Activated effector memory CD4-positive, alpha-beta T cell treated with Interleukin-2 at 50 U/mL for 16 hours (primary cell): ENCODE results near the gene NRXN2.
"Not testable (repeated sequence)": the region's sequence is repeated elsewhere in the genome, so short reads cannot be mapped to it uniquely, and the experiment has no call there.

Experiments used
- DNase-seq: peaks from one replicate; pipeline ENCODE4 v3.0.0-alpha.2; 2020

Gene NRXN2

DNA sequence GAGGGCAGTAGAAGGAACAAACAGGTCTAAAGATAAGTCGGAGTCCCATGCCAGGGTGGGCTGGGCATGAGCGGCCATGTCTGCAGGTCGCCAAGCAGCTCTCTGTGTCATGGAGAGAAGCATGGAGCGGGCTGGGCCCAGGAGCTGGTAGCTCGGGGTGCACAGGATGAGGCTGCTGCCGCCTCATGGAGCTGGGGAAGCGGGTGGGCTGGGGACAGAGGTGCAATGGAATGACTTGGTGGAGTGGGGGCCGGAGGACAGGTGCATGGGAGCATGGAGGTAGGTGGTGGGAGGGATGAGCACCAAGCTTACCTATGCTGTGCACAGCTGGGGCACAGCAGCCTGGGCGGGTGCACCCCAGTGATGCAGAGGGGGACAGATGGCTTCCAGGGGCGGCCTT lies 3.6 kb downstream of the NRXN2 start:
- no peak for DNase-seq

DNA sequence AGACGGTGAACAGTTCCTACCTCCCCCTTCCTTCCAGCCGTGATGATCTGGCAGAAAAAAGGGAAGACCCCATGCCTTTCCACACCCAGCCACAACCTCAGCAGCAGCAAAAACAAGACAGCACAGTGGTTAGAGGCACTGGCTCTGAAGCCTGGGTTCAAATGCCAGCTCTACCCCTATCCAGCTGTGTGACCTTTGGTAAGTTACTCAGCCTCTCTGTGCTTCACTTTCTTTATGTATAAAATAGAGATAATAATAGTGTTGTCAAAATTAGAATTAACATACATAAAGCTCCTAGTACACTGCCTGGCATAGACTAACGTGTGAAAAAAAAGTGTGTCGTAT lies 4.2 kb downstream of the NRXN2 start:
- DNase-seq, result no peak

DNA sequence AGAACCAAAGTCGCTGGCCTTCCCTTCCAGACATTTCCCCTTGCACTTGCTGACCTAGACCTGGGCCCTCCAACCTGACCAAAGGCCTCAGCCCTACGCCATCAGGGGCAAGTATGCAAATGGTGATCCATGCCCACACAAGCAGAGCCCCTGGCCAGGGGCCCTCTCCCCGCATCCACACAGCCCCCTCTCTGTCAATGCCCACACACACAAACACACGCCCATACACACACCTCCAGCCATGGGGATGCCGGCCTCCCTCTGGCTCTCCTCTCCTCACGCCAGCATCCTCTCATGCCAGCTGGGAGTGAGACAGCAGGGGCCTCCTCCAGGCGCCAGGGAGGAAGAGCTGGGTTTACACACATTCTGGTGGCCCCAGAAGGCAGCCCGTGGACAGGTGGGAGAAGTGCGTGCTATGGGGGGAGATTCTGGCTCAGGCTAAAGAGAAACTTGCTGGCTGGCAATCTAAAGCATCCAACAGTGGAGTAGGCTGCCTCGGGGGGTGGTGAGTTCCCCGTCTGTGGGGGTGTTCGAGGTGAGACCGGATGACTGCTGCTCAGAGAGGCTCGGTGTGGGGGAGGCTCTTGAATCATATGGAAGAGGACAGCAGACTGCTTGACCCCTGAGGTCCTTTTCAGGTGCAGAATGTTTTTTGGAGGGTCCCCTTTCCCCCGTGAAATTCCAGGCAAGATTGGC lies 4.8 kb downstream of the NRXN2 start:
- DNase-seq, result no peak

DNA sequence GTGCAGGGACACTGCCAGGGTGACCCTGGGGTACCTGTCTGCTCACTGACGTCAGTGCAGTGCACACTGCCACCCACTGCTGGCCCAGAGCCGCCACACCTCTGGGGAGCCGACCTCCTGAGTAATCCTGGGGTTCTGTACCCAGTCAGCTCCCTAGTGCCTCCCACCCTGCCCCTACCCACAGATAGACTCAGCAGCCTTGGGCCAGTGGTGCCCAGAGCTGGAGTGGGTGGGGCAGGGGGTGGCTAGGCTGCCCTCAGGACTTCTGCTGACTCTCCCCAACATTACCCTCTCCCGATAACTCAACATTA lies 5.8 kb downstream of the NRXN2 start:
- no peak for DNase-seq

DNA sequence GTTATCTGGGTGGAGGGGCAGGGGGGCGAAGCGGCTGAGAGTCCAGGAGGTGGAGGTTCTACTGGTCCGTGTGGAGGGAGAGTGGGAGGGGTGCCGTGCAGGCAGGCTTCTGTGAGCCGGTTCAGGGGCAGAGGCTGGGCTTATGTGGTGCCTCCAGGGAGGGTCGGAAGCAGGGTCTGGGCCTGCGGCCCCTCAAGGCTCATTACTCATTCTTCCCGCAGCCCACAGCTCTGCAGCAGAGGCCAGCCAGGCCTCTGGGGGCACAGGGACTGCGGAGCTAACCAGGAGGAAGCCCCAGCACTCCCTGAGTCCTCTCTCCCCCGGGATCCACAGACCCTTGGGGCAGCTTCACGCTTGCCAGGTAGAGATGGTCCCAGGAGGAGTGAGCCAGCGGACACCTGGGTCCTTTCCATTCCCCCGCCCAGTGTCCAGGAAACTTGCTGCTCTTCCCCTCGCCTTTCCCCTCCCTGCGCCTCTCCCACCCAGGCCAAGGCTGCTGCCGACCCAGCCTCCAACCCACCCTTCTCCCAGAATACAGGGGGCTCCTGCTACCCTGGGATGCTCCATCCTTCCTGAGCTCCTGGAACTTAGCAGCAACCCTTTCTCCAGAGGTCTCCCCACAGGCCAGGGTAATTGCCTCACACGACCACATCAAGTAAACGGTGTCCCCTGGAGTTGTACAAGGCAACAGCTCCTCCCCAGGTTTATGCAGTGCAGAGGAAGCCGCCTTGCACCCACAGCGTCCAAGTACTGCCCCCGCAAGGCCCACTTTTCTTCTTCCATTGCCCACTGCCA lies 6.3 kb downstream of the NRXN2 start:
- DNase-seq, result no peak

DNA sequence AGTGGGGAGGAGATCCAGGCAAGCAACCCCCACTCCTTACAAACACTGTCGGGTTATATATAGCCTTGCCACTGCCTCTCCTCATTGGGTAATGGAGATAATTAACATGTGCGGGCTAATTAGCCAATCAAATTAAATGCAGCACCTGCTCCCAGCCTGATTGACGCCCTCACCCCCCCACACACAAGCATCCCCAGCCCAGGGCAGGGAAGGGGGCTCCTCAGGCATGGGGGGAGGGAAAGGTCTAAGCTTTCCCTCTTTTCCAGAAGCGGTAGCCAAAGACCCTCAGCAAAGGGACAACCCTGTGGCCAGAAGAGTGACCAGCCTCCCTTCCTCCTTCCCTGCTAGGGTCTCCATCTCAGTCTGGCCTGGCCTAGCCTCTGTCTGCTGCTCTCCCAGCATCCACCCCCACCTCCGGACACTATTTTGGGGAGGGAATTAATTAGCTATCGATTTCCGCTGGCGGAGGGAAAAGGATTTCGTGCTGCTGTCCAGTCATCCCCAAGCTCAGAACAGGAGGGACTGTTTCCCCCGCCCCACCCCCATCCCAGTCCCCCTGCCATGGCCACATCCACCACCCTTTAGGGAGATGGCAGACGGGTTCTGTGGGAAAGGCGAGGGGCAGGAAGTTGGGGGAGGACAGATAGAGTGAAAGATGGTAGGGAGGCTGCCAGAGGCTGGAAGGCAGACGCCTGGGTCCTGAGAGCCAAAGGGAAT lies 7.1 kb downstream of the NRXN2 start:
- DNase-seq, result no peak

DNA sequence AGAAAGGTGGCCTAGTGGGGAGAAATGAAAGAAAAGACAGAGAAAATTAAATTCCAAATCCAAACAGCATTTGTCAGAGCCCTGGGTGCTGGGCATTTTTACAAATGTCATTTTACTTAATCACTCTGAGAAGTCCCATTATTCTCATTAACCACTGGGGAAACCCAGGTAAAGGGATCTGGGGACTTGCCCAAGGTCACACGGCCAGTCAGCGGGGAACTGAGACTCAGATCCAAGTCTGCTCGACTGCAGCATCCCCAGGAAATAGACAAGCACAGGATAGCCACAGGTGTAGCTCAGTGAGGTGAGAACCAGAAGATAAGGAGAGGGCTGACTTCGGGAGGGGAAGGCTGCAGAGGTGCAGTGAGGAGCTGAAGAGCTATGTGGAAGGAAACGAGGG lies 7.9 kb downstream of the NRXN2 start:
- no peak for DNase-seq

DNA sequence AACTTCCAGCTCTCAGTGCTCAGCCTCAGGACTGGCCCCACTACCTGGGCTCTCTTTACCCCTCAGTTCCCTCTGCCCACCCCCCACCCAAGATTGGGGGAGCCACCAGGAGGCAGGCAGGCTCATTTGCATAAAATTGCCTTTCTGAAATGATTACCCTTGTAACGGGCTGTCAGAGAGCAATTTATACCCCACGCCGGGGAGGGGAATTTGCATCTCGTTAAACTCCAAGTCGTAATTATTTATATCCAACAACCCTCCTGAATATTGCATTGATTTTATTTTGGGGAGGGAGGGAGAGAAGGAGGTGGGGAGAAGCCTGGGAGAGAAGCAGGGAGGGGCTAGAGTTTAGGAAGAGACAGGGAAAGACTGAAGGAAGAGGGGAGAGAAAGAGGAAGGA lies 8.3 kb downstream of the NRXN2 start:
- DNase-seq, result no peak

DNA sequence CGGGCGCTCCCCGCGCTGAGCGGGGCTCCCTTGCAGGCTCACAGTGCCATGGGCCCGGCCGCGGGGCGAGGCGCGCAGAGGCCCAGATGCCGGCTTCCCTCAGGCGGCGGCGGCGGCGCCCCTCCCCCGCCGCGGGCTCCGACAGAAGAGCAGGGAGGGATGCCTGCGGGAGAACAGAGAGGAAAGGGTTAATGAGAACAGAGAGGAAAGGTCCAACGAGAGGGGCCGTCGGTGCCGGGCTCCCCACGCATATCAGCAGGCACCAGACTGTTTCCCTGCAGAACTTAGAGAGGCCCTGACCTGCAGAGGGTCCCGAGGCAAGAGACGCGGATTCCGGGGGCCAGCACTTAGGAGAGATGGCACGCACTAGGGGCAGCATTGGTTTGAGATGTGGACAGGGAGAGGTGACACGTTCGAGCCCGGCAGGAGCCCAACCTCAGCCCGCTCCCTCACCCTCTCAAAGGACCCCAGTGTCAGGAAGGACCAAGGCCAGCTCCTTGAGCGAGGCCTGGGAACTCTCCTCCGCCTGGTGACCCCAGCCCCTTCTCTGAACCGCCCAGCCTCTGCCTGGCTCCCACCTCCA lies 9.1 kb downstream of the NRXN2 start:
- no peak for DNase-seq

DNA sequence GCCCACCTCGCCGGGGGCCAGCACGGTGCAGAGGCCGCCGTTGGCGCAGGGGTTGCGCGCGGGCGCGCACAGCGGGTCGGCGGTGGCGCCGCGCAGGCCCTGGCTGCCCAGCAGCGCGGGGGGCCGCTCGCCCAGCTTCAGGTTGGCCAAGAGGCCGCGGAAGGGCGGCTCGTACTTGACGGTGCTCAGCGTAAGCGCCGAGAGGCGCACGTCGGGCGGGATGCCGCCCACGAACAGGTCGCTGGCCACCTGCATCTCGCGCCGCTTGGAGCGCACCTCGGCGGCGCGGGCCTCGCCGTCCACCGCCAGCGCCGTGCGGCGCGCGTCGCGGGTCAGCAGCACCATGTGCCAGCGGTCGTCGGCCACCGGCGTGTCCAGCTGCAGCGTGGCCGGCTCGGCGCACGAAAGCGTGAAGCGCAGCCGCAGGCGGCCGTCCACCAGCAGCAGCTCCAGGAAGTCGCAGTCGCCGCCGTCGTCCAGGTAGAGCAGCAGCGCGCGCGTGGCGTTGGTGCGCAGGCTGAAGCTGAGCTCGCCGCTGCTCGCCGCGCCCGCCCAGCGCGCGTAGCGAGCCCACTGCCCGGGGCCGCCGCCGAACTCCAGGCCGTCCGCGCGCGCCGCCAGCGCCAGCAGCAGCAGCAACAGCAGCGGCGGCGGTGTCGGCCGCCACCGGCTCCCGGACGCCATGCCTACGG lies 9.8 kb downstream of the NRXN2 start:
- DNase-seq, result no peak

DNA sequence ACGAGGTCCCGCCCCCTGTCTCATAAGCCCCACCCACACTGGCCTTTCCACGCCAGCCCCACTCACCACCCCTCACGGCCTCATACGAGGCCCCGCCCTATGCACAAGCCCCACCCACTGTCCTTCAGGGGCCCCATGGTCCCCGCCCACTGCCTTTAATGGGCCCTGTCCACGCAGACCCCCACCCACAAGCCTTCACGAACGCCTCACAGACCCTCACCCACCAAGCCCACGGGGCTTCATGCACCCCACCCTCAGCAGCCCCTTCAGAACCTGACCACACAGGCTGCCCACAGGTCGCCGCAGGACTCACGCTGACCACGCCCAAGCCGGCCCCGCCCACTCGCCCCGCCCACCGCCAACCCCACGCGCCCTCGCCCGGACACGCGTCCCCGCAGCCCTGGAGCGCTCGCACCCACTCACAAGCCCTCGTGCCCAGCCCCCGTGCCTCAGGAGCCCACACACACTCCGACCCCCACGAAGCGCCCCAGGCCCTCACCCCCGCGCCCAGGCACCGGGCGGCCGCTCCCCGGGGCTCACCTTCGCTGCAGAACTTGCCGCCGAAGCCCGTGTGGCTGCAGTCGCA lies 10.5 kb downstream of the NRXN2 start:
- no peak for DNase-seq

DNA sequence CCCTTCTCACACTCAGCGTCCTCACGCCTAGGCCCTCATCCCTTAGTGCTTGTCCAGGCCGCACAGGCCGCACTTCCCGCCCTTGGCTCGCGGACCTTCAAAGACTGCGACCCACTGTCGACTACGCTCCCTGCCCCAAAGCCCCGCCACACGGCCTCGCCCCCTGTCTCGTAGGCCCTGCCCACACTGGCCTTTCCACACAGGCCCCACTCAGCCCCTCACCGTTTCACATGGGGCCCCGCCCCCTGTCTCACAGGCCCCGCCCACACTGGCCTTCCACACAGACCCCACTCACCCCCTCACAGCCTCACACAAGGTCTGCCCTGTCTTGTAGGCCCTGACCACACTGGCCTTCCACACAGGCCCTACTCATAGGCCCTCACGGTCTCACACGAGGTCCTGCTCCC lies 11.0 kb downstream of the NRXN2 start:
- DNase-seq, result no peak

DNA sequence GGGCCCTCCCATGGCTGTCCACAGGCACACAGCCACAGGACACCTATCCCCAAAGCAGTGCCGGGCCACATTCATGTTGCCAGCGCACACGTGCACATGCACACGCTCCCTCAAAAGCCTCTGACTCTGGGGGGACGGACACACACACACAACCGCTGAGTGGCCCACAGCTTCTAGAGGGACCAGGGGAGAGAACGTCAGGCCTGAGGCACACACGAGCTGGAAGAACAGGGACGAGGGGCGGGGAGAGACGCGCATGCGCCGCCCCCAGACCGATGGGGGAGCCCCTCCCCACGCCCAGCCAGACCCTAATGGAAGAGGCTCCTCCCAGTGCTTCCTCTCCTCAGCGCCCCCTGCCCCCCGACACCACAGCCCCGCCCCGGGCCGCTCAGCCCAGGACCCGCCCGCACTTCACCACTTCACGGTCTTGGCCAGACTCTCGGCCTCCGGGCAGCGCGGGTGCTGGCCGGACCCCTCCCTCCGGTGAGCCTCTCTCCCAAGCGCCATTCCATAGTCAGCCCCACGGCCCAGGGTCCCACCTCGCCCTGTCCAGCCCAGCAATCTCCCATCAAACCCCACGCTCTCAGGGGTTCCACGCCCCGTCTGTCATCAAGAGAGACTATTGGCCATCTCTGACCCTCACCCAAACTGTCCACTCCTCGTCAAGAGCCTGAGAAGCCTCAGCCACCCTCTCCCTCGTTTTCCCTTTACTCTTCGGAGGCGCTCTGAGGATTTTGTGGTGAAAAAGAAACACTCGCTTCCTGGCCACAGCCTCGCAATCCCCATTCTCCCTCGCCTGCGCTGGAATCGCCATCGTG lies 11.7 kb downstream of the NRXN2 start:
- no peak for DNase-seq

DNA sequence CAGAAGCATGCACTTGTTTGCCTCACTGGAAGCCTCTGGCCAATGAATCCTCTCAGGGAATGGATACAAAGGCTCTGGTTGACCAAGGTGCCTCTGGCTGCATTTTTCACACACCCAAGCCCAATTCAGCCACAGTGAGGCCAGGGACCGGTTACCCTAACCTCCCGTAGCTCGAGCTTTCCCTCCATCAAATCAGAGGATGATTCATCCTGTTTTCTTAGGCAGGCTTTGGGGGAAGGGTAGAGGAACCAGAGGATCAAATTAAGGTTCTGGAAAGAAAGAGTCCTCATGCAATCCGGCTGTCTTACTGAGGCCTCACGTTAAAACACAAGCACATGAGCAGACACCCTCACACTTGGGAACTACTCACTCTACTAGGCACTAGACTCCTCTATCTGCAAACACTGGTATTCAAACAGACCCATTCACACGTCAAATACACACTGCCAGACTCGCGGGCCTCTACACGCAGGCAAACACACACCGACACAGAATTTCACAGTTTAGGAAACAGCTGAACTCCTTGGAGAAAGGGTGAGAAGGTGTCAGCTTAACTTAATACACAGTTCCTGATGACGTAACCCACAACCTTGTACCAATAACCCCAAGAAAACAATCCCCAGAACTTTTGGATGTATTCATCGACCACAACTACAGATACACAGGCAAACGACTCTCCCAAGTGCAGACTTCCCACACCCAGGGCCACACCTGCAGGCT lies 12.4 kb downstream of the NRXN2 start:
- no peak for DNase-seq

DNA sequence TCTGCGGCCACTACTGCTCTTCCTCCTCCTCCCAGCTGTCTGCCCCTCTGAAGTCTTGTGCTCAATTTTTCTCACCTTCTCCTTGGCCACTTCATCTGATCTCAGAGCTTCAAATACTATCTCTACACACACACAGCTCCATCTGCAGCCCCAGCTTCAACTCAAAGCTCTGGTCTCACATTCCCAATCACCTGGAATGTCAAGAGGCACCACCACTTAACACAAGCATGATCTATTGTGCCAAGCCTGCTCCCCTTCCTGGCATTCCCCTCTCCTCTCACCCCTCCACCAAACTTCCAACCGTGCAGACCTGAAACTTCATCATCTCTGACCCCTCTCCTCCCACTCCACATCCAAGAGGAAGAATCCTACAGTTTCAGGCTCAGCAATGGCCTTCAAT lies 17.5 kb downstream of the NRXN2 start:
- no peak for DNase-seq

DNA sequence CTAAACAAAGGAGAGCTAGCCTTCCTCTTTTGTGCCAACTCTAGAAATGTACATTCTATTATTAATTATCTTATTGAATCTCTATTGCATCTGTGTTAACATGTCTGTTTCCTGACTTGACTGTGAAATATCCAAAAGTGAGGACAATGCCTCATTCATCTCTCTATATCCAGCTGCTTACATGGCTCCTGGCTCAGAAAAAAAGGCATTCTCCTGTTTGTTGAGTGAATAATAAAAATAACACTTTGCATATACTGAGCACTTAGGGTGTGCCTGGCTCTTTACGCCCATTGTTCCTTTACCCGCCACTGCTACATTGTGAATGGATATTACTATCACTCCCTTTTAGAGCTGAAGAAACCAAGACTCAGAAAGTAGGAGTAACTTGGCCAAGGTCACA lies 19.9 kb downstream of the NRXN2 start:
- no peak for DNase-seq

DNA sequence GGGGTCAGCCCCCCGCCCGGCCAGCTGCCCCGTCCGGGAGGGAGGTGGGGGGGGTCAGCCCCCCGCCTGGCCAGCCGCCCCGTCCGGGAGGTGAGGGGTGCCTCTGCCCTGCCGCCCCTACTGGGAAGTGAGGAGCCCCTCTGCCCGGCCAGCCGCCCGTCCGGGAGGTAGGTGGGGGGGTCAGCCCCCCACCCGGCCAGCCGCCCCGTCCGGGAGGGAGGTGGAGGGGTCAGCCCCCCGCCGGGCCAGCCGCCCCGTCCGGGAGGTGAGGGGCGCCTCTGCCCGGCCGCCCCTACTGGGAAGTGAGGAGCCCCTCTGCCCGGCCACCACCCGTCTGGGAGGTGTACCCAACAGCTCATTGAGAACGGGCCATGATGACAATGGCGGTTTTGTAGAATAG lies 21.0 kb downstream of the NRXN2 start:
- DNase-seq, result not testable (repeated sequence)

DNA sequence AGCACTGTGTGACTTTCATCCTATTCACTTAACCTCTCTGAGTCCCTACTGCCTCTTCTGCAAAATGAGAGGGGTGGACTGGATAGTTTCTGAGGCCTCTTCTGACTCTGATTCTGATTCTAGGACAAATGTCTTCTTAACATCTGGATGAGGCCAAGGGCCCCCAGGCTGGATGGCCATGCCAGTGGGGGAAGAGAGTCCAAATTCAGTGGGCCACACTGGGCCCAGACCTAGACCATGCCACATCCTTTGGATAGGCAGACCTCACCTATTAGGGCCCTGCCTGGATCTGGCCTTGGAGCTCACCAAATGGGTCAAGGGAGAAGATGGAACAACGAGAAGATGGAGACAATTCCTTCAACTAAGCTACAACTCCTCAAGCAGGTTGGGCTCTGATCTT lies 24.6 kb downstream of the NRXN2 start:
- DNase-seq, result no peak

DNA sequence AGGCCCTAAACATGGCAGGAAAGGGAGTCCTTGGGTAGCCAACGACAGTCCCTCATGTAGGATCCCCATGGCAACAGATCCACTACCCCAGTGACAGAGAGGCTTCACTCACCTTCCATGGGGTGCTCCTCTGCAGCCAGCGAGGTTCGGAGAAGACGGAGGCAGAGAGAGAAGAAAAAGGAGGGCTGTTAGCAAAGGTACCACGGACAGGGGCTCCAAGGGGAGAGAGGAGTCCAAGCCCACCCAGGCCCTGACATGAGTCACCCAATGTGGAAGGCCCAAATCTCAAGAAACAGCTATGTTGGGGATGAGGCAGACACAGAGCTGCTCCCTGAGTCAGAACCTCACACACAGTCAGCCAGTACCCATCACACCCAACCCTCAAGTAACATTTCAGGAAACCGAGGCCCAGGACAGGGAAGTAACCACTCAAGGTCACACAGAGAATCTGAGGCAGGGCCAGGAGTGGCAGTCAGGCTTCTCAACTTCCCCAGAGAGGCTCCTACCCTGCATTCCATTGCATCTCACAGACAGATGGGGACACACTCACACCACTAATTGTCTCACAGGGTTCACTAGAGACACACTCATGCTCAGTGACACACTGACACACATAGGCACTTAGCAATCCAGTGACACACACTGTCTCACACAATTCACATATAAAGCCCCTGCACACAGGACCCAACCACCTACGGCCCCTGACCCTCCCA lies 25.2 kb downstream of the NRXN2 start:
- DNase-seq, result no peak

DNA sequence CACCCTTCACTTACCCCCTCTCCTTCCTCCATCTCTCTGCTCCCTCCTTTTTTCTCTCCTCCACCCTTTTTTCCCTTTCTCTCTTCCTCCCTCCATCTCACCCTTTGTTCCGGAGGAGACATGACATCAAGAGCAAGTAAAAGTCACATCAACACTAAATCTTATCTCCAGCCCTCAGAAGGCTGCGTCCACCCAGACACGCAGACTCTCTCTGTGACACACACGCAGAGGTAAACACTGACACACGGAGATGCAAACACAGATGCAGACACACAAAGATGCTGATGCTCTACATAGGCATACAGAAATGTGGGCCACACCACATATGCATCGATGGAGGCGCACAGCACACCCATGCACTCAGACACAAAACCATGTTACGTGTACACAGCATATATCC lies 27.0 kb downstream of the NRXN2 start:
- DNase-seq, result no peak

DNA sequence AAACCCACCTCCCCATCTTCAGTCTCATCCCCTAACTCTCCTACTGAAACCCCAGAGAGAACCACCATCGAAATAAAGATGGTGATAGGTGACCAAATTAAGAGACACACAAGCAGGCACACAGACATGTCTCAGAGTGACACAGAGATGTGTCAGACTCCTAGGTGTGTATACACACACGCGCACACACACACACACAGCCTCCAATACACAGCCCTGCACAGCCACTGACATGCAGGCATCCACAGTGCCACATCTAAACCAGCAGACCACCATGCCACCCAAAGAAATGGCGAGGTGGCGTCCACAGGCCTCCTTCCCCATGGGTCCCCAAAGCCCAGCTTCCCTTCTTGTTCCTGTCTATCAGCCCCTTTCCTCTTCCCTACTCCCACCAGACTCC lies 27.4 kb downstream of the NRXN2 start:
- no peak for DNase-seq
